Astrocyte of the cerebellum (primary cell): Measurements from ENCODE around the gene BAHCC1.

Experiments used
- DNase-seq: peaks from one replicate; pipeline ENCODE4 v3.0.0-alpha.2; 2011; ENCODE audit warnings: low read depth
- H3K4me3 ChIP-seq: 2 replicates; pipeline ENCODE4 v1.5.1; 2011; ENCODE audit warnings: mild to moderate bottlenecking, low read depth, low read length, moderate library complexity
- in situ Hi-C: cut with HindIII; loops from 2 replicates; pipeline ENCODE4 v1.10.0; 2017; ENCODE audit warnings: low sequenced_read_pairs
- TF ChIP-seq, protein P1 (sequence below): IDR thresholded peaks from 2 replicates; pipeline ENCODE4 v1.5.1; 2012; ENCODE audit warnings: low read length, low read depth, moderate library complexity, mild to moderate bottlenecking; ENCODE audit errors: missing control alignments

BAHCC1 gene

DNA sequence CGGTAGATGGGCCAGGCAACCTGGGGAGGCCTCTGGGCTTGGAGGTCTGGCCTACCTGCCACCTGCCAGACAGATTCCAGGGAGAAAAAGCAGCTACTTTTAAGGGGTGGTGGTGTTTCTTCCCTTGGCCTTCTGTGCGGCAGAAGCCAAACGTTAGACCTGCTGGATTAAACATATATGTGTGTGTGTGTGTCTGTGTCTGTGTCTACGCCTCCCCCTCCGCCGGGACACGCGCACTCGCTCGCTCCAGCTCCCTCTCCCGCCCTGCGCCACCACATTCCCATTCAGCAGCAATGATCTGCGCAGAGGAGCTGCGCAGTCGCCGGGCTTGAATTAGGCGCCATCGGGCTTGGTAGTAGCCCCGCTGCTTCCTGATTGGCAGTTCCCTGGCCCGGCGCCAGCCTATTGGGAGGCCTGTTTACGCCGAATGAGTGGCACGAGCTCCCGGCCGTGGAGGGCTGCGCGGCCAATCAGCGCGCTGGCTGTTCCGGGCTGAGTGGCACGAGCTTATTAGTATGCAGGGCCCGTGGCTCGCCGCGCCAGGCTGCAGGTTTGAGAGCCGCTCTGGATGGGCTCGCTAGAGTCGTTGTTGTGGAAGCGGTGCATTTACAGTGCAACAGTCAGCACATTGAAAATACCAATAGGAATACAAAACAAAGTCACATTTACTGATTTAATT is at the start of gene BAHCC1:
TSS of gene BAHCC1 (plus strand) at position 537 of the 679 bp plus-strand sequence. CDS start 4,283 bp downstream, outside the sequence.
- in situ Hi-C loops, result loop anchor here (5.0 to 10.0 kb wide), 2 partner anchors 62 to 110 kb away; no protein-coding TSS in a partner anchor
- H3K4me3 ChIP-seq, result peak within 1 kb of the TSS; percentile 72
- TF ChIP-seq, protein P1, sequence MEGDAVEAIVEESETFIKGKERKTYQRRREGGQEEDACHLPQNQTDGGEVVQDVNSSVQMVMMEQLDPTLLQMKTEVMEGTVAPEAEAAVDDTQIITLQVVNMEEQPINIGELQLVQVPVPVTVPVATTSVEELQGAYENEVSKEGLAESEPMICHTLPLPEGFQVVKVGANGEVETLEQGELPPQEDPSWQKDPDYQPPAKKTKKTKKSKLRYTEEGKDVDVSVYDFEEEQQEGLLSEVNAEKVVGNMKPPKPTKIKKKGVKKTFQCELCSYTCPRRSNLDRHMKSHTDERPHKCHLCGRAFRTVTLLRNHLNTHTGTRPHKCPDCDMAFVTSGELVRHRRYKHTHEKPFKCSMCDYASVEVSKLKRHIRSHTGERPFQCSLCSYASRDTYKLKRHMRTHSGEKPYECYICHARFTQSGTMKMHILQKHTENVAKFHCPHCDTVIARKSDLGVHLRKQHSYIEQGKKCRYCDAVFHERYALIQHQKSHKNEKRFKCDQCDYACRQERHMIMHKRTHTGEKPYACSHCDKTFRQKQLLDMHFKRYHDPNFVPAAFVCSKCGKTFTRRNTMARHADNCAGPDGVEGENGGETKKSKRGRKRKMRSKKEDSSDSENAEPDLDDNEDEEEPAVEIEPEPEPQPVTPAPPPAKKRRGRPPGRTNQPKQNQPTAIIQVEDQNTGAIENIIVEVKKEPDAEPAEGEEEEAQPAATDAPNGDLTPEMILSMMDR, result no peak
- peak; percentile 100 for DNase-seq

DNA sequence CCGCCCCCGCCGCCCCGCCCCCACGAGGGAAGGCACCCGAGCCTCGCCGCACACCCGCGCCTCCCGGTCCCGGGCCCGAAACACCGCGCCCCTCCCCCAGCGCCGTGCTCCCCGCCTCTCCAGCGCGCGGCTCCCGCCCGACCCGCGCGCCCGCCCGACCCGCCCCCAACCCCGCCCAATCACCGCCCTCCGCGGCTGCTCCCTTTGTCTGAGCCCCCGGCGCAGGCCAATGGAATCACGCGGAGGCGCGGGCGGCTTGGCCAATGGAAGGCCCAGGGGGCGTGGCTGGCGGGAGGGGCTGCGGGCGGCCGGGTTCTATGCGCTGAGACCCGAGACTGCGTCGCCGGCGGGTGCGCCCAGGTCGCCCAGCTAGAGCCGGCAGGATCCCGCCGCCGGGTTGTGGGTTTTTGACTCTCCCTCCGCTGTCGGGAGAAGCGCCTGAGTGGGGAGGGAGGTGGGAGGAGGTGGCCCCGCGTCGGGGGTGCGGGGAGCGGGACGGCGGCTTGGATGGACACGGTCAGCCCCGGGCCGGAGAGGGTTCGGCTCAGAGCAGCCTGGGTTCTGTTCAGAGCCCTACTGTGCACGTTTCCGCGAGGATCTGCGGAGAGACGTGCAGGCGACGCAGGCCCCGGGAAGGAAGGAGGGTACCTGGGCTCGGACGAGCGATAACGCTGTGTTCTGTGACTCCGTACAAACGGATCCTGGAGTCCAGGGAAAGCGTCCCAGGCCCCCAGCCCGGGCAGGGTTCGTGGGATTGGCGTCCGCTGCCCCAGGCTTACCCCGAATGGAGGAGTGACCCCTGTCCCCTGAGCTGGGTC is 49.0 kb upstream of the BAHCC1 start:
- TF ChIP-seq, protein P1, result no peak
- peak overlapping the region; percentile 96 for H3K4me3 ChIP-seq
- in situ Hi-C loops, result no loop called here
- DNase-seq, result peak; percentile 90

DNA sequence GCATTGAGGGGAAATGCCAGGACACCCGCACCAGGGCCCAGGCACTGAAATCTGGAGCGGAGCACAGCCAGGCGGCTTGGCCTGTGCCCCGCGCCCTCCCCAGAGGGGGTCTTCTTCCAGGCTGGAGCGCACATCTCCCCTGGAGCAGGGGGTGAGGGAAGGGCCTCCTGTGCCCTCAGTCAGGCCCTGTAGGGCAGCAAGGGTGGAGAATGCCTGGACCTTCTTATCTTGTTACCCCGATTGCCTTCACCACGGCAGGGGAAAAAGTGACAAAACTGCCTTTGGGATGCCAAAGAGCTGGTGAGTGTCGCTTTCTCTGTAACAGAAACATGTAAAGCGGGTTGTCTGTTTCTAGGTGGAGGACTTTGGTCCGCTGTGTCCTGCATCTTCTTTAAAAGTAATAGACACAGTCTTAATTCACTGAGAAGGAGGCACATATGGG is 48.3 kb upstream of the BAHCC1 start:
- TF ChIP-seq, protein P1, result no peak
- in situ Hi-C loops, result no loop called here
- peak overlapping the region; percentile 56 for H3K4me3 ChIP-seq
- no peak for DNase-seq

DNA sequence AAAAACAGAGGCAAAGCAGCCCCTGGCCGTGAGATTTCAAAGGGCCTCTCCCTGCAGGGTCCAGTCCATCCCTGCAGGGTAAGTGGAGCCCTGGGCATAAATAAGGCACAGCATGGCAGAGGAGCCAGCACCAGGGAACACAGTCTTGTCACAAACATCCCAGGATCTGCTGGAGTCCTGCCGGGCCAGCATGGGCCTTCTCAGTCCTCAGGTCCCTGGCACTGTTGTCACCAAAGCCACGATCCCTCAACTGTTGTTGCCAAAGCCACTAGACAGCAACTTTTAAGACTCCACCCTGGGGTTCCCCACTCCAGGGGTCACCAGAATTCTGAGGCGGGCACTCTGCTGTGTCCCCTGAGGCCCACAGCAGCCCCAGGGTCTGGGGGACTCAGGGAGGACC is 47.8 kb upstream of the BAHCC1 start:
- in situ Hi-C loops, result no loop called here
- TF ChIP-seq, protein P1, result no peak
- H3K4me3 ChIP-seq, result no peak overlapping the region
- DNase-seq, result no peak

DNA sequence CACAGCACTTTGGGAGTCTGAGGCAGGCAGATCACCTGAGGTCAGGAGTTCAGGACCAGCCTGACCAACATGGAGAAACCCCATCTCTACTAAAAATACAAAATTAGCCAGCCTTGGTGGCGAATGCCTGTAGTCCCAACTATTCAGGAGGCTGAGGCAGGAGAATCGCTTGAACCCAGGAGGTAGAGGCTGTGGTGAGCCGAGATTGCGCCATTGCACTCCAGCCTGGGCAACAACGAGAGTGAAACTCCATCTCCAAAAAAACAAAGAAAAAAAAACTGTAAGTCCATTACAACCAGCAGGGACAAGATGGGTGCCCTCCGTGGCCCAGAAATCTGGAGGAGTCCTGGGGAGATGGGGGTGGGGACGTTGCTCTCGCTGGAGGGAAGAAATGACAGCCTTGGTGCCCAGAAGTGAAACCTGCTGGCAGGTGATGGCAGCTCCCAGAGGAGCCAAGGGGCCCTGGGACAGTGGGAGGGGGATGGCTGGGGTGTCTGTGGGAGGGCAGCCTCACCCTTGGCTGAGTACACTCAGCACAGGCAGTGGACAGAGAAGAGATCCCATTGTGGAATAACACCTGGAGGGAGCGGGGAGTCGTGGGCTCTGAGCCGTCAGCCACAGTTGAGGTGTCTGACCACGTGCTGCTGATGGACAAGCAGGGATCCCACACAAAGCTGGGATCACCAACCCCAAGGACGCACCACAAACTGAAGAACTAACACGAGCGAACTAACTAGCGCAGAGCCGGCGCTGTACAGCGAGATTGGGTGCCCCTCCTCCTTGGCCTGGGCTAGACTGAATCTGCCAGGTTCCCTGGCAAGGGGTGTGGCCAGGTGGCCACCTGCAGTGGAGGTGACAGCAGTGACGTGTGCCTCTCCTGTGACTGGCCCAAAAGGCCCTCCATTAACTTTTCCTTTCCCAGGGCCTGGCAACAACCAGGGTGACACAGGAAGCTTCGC is 46.9 kb upstream of the BAHCC1 start:
- TF ChIP-seq, protein P1, result no peak
- no peak overlapping the region for H3K4me3 ChIP-seq
- DNase-seq, result no peak
- in situ Hi-C loops, result no loop called here
